ENCODE measurements around the gene PLAGL1. TPM values are rescaled to one million over a fixed set of nuclear protein-coding genes. Genes with fewer than 3 reads are reported as not detected.

PLAGL1 gene
- total RNA-seq, 4 donors from 2014 or later = 14.2 to 25.4 (median 15.8) TPM

GRCh38 chr6:143992285-143992684 is 15.8 kb downstream of the PLAGL1 start:
- no peak for TF ChIP-seq POLR2A (IDR thresholded peaks at IDR 0.05)
- H3K9me3 ChIP-seq = no peaks in the 10 kb centered on the region
- DNase-seq = no peak
- 95 to 100% methylated on average over 1 of the region's 1 CpG for whole genome bisulfite sequencing, 2 donors
- no peak overlapping the region for H3K4me3 ChIP-seq
- H3K36me3 ChIP-seq = no peaks in the 10 kb centered on the region
- H3K4me1 ChIP-seq = no peaks in the 10 kb centered on the region
- H3K27ac ChIP-seq = no peak overlapping the region
- intact Hi-C loops (cut with DNase I) = no loop called here
- H3K27me3 ChIP-seq = no peaks in the 10 kb centered on the region

DNA sequence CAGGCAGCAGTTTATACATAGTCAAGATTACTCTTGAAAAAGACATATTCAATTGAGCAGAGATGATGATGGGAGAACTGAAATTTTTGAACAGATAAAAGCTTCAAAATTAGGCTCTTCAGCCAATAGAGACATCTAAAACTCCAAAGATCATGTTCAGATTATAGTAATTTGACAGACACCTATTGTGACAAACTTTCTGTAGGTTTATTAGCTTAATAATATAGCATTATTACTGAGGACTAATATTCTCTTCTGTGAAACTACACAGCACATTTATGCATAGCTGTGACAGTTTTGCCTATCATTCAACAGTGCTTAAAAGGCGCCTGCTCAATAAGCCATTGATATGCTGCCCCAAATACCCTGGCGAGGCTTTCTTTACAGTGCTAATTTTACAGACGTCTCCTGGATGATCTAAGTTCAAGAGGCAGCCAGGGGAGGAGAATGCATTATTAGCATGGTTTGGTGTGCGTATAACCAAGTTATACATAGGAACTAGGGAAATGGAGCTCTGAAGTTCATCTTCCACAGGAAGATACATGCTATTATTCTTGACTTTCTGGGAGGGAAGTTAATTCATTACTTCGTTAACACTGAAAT is 21.5 kb downstream of the PLAGL1 start:
- 73 to 82% methylated on average over 5 of the region's 5 CpGs for WGBS, 2 donors
- intact Hi-C loops (cut with DNase I) = no loop called here
- Histone ChIP-seq H3K9me3 (no peaks in the 10 kb centered on the region), H3K4me3 (no peak overlapping the region), H3K4me1 (no peaks in the 10 kb centered on the region), H3K27ac (no peak overlapping the region), H3K36me3 (no peaks in the 10 kb centered on the region), H3K27me3 (no peaks in the 10 kb centered on the region)
- no peak for TF ChIP-seq POLR2A (IDR thresholded peaks at IDR 0.05)
- TF ChIP-seq, protein P1, sequence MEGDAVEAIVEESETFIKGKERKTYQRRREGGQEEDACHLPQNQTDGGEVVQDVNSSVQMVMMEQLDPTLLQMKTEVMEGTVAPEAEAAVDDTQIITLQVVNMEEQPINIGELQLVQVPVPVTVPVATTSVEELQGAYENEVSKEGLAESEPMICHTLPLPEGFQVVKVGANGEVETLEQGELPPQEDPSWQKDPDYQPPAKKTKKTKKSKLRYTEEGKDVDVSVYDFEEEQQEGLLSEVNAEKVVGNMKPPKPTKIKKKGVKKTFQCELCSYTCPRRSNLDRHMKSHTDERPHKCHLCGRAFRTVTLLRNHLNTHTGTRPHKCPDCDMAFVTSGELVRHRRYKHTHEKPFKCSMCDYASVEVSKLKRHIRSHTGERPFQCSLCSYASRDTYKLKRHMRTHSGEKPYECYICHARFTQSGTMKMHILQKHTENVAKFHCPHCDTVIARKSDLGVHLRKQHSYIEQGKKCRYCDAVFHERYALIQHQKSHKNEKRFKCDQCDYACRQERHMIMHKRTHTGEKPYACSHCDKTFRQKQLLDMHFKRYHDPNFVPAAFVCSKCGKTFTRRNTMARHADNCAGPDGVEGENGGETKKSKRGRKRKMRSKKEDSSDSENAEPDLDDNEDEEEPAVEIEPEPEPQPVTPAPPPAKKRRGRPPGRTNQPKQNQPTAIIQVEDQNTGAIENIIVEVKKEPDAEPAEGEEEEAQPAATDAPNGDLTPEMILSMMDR (IDR thresholded peaks at IDR 0.05) = no peak
- no peak for DNase-seq

DNA sequence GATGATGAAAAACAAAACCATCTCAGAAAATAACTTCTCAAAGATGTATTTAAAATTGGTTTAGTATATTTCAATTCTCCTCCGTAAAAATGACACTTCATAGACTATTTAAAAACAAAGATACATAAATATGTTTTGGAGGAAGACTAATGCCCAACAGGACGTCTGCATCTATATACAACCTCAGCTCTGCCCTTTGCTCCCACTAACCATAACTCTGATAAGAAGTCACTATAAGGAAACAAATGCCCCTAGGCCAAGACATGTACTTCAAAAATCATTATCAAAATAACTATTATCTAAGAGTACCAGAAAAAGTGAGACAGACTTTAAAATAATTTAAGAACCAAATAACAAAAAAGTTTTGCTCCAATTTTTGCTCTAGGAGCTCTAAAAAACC is 23.4 kb downstream of the PLAGL1 start:
- TF ChIP-seq POLR2A (IDR thresholded peaks at IDR 0.05) = no peak
- TF ChIP-seq, protein P1 (IDR thresholded peaks at IDR 0.05) = no peak
- Histone ChIP-seq H3K27me3 (no peaks in the 10 kb centered on the region), H3K9me3 (no peaks in the 10 kb centered on the region), H3K4me1 (no peaks in the 10 kb centered on the region), H3K36me3 (no peaks in the 10 kb centered on the region), H3K27ac (no peak overlapping the region), H3K4me3 (no peak overlapping the region)
- no peak for DNase-seq
- intact Hi-C loops (cut with DNase I) = no loop called here
- 66 to 71% methylated on average over 2 of the region's 2 CpGs for WGBS, 2 donors

DNA sequence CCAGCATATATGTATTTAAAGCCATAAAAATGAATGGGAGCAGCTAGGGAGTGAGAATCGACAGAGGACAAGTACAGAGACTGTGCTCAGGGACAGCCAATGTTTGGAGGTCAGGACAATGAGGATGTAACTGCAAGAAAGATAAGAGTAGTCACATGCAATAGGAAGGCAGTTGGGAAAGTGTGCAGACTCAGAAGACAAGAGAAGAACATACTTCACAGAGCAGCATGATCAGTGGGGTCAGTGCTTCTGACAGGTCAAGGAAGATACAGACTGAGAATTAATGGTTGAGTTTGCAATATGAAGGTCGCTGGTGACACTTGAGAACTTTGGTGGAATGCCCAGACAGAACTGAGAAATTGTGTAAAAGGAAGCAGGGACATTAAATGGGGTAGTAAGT is 25.1 kb downstream of the PLAGL1 start:
- intact Hi-C loops (cut with DNase I) = no loop called here
- H3K4me3 ChIP-seq = no peak overlapping the region
- no peak for DNase-seq
- no peaks in the 10 kb centered on the region for H3K4me1 ChIP-seq
- H3K27me3 ChIP-seq = no peaks in the 10 kb centered on the region
- H3K36me3 ChIP-seq = no peaks in the 10 kb centered on the region
- H3K9me3 ChIP-seq = no peaks in the 10 kb centered on the region
- H3K27ac ChIP-seq = no peak overlapping the region
- no peak for TF ChIP-seq POLR2A (IDR thresholded peaks at IDR 0.05)
- TF ChIP-seq, protein P1 (IDR thresholded peaks at IDR 0.05) = no peak
- 67 to 75% methylated on average over 2 of the region's 2 CpGs for WGBS, 2 donors

GRCh38 chr6:143980921-143981320 is 27.1 kb downstream of the PLAGL1 start:
- Histone ChIP-seq H3K27me3 (no peaks in the 10 kb centered on the region), H3K36me3 (no peaks in the 10 kb centered on the region), H3K9me3 (no peaks in the 10 kb centered on the region), H3K27ac (no peak overlapping the region), H3K4me1 (no peaks in the 10 kb centered on the region), H3K4me3 (no peak overlapping the region)
- intact Hi-C loops (cut with DNase I) = no loop called here
- 88 to 94% methylated on average over 1 of the region's 1 CpG for WGBS, 2 donors
- DNase-seq = no peak
- TF ChIP-seq, protein P1 (IDR thresholded peaks at IDR 0.05) = no peak
- TF ChIP-seq POLR2A (IDR thresholded peaks at IDR 0.05) = no peak
